Keratinocyte (primary cell): ENCODE measurements around the gene PSG1.
"Not testable (repeated sequence)": the region's sequence is repeated elsewhere in the genome, so short reads cannot be mapped to it uniquely, and the experiment has no call there.

Experiments
- CTCF ChIP-seq, 3 experiments: IDR thresholded peaks in 1 of 3; conservative IDR thresholded peaks in 1 of 3; optimal IDR thresholded peaks in 1 of 3; 2 replicates in 2 of 3; 3 replicates in 1 of 3; pipeline versions ENCODE3 to v1.5.1; 2011; ENCODE audit warnings: low read length in 3 of 3, mild to moderate bottlenecking in 3 of 3, moderate library complexity in 2 of 3, control low read depth in 1 of 3, inconsistent platforms in 1 of 3; ENCODE audit not compliant: insufficient read depth in 2 of 3; ENCODE audit errors: extremely low read depth in 1 of 3
- EZH2 ChIP-seq: IDR thresholded peaks from one replicate; pipeline ENCODE4 v1.6.1; 2012; ENCODE audit warnings: inconsistent platforms, mild to moderate bottlenecking, low read length, moderate library complexity

GRCh38 chr19:42881279-42881678 lies 1.8 kb upstream of the PSG1 start:
- peak; percentile 47 to 71 (median 50) for TF ChIP-seq CTCF (optimal IDR thresholded peaks at IDR 0.05 in 1 of 3, IDR thresholded peaks at IDR 0.05 in 1 of 3, conservative IDR thresholded peaks at IDR 0.05 in 1 of 3; ENCODE audit: extremely low read depth in 1 of 3, insufficient read depth in 2 of 3, low read length in 3 of 3)
- not testable (repeated sequence) for TF ChIP-seq EZH2
